Measurements from ENCODE around the gene KLHL41.

KLHL41 gene

GRCh38 chr2:169509298-169509885 lies at the start of gene KLHL41:
Gene KLHL41, plus strand, starts transcription at chr2:169509702. Its CDS starts 77 bp downstream, at chr2:169509779.
- no peak for DNase-seq (ENCODE audit: low read depth, low spot score)

- DNase-seq (ENCODE audit: low read depth, low spot score) = no peak
Observed at GRCh38 chr2:169461143-169461542, 48.4 kb upstream of the KLHL41 start.

DNA sequence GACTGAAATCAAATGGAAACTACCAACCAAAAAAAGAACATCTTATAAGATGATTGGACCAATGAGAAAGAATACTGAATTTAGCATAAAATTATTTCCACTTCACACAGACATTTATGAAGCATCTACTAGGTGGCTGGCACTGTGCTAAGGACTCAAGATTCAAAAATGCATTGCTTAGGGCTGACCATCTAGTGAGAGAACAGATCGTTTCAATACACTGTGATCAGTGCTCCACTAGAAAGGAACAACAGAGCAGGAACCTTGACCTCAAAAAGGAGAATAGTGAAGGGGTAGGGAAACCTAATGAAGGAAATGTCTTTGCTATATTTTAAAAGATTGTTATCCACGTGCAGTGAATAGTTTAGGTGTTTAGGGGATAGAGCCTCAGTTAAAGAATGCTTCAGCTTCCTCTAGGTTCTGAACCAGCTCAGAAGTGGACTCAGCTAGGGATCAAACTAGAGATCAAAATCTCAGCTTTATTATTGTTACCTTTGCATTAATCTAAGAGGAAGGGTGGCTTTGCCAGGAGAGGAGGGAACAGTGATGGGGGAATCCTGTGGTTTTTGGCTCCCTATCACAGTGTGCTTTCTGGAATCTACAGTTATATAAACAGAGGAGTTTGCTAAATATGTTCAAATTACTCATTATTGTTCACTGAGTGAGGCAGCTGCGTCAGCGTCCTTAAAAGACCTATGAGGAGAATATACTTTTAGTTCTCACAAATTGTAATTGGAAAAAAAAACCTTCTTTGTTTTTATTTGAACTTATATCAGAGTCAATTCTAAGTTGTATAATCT lies 46.4 kb upstream of the KLHL41 start:
- peak; percentile 79 for DNase-seq (ENCODE audit: low read depth, low spot score)

DNA sequence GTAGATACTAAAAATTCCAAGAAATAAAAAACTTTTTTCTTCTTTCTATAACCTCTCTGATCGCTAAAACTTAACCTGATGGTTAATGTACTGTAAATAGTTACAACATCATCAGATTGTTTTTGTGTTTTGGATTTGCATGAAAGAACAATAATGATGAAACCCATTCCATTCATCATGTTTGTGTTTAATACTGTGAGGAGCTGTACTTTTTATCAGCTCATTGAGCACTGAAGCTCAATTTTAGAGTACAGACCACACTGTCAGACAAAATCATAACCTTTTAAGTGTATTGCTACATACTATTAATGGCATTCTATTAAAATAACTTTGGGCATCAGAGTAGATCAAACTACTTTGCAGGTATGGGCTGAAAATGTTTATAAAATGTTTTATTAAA lies 45.0 kb upstream of the KLHL41 start:
- no peak for DNase-seq (ENCODE audit: low read depth, low spot score)

GRCh38 chr2:169464882-169465281 lies 44.6 kb upstream of the KLHL41 start:
- DNase-seq (ENCODE audit: low read depth, low spot score) = no peak

DNA sequence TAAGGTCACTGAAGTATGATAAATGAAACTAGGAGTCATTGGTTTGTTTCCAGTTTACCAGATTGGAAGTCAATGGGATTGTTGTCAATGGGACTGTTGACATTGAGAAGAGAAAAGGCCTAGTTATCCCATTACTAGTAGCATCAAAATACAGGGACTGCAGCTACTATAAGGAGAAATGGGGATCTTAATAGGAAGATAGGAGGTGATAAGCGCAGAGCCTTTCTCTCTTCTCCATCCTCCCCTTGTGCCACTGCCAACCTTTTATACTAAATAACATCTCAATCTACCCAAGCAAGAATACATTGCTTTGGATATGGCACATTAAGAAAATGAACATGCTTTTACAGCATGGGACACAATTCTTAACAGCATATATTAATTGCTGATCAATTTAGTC lies 40.7 kb upstream of the KLHL41 start:
- DNase-seq (ENCODE audit: low read depth, low spot score) = no peak

GRCh38 chr2:169469952-169470572 lies 39.4 kb upstream of the KLHL41 start:
- DNase-seq (ENCODE audit: low read depth, low spot score) = no peak

DNA sequence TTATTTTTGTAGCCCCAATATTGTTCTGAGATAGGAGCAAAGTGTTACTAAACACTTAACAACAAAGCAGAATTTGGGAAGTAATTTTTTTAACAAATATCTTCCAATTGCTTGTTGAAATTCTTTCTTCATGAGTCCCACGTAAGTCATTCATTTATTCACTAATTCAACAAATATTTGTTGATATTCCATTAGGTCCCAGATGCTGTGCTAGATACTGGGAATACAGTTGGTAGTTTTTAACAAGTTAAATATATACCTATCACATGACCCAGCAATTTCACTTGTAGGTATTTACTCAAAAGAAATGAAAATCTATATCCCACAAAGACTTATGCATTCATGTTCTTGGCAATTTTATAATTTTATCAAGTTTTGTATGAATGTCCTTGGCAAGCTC lies 37.3 kb upstream of the KLHL41 start:
- no peak for DNase-seq (ENCODE audit: low read depth, low spot score)

GRCh38 chr2:169476459-169476858 lies 33.0 kb upstream of the KLHL41 start:
- DNase-seq (ENCODE audit: low read depth, low spot score) = no peak

GRCh38 chr2:169478339-169478738 lies 31.2 kb upstream of the KLHL41 start:
- DNase-seq (ENCODE audit: low read depth, low spot score) = no peak

DNA sequence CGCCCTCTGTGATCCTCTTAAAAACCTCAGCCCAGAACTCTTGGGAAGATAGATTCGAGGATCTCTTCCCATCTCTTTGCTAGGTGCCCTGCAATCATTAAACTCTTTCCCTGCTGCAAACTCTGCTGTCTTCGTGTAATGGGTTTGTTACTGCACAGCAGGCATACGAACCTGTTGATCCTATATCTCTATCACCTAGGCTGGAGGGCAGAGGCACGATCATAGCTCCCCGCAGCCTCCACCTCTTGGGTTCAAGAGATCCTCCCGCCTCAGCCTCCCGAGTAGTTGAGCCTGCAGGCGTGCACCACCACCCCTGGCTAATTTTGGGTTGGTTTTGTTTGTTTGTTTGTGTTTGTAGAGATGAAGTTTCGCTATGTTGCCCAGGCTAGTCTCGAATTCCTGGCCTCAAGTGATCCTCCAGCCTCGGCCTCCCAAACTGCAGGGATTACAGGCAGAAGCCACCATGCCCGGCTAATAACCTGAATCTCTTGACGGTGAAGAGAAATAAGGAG lies 30.7 kb upstream of the KLHL41 start:
- no peak for DNase-seq (ENCODE audit: low read depth, low spot score)

DNA sequence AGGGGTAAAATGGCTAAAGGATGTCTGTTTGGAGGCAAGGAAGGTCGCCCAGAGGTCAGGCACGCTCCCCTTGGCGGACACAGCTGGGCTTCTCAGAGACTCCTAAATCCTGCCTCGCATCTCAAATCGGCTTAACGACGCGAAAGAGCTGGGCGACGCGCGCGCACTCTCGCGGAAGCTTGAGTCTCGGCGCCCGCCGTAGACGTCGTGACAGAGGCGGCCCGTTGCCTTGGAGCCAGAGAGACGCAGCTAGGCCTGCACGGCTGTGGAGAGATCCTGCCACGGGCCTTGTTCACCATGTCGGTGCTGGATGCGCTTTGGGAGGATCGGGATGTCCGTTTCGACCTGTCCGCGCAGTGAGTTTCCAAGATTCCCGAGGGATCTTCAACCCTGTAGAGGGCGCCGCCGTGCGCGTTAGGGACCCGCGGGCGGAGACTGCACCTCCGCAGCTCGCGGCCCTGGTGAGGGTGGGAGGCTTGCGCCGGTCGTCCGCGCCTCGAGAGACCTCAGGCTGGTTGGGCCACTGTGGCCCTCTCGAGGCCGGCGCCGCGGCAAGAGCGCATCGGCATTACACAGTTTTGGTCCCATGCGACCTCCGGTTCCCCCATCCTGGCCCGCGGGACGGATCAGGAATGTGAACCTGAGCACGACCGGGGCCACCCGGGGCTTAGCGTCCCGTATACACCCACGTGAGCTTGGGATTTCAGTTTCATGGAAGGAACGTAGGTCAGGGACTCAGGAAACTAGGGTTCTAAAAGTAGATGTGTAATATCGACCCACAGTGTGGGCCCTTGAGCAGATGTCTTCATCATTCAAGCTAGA lies 30.0 kb upstream of the KLHL41 start, which contains the start of gene BBS5:
Gene BBS5 (plus strand): TSS at position 238 of the 822 bp plus-strand sequence. CDS start 60 bp downstream, at position 298.
- DNase-seq (ENCODE audit: low read depth, low spot score) = peak; percentile 63

DNA sequence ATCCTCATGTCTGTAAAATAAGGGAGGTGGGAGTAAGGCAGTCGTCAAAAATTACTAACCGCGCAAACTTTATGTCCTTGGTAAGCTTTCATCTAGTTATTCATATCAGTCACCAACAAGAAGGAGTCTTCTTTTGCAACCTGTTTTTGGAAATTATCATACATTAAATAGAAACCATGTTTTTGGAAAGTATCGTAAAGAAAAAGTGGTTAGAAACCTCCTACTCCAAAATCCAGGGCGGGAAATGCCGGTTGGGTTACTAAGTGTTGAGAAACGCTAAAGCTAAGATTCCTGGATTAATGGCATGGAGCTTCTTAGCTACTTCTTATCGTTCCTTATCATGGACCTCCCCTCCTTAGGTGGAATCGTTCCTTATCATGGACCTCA lies 29.4 kb upstream of the KLHL41 start:
- DNase-seq (ENCODE audit: low read depth, low spot score) = no peak

DNA sequence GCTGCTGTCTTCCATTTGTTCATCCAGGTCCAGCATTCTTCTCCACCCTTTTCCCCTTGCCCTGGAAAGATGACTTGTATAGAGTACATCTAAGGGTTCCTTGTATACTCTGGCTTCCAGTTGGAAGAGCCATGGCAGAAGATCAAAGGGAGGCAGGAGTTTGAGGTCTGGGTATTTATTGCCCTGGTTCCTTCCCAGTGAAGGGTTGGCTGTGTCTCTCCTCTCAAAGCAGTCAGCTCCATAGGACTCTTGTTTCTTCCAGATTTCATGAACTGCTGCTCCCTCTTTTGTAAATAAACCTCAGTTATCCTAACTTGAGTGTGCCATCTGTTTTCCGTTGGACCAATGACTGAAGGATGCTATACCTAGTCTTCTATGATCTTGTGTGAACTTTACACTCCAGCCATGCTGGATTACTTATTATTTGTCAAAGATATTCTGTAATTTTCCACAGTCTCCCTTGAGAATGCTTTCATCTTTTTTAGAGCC lies 23.8 kb upstream of the KLHL41 start:
- DNase-seq (ENCODE audit: low read depth, low spot score) = no peak

DNA sequence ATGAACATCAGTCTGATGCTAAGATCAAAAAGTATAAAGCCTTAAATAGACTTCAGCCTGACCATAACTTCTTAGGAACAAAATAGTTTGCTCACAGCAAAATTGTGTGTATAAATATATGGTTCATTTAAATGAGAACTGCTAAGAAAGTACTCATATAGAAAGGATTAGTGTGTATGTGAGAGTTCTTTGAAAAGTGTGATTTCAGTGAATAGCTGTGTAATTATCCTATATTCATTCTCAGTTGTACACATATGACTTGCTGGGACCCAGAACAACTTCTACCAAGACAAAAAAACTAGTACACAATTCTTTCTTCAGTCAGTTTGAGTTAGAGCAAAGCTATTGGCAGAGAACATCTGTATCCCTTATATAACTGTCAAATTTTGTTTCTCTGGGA lies 23.0 kb upstream of the KLHL41 start:
- DNase-seq (ENCODE audit: low read depth, low spot score) = no peak

DNA sequence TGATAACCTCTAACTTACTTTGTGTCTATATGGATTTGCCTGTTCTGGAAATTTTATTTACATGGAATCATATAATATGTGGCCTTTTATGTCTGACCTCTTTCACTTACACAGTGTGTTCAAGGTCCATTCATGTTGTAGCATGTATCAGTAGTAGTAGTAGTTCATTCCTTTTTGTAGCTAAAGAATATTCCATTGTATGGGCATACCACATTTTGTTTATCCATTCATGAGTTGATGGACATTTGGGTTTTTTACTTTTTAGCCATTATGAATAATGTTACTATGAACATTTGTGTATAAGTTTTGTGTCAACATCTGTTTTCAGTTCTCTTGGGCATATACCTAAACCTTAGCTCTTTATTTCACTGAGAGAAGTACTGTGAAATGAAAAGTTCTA lies 18.7 kb upstream of the KLHL41 start:
- DNase-seq (ENCODE audit: low read depth, low spot score) = no peak

DNA sequence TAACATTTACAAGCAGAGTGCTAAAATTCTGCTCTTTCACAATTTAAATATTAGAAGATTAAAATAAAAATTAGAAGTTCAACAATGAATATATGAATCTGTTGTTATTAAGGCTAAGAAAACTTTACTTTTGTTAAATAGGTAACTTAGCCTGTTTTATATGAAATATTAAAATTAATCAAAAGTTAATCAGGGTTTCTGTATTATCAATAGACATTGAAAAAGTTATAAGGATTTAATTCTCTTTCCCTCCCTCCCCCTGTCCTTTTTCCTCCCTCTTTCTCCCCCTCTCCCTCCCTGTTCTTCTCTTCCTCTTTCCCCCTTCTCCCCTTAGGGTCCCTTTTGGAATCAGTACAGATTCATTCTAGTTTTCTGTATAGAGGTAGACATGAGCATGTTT lies 18.1 kb upstream of the KLHL41 start:
- DNase-seq (ENCODE audit: low read depth, low spot score) = no peak

DNA sequence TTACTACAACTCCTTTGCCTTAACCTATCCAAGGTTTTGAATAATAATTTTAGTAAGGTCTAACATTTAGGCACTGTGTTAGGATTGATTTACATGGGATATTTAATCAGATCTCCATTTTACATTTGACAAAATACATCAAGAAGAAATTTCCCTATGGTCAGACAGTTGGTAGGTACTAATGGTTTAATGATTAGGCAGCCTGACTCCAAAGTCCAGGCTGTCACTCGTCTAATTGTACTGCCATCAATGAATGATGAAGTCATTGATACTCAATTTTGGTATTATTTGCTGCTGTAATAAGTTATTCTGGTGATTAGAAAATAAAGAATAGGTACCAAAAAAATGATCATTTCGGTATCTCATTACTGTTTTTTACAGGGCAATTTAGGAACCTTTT lies 16.1 kb upstream of the KLHL41 start:
- no peak for DNase-seq (ENCODE audit: low read depth, low spot score)

GRCh38 chr2:169495310-169495928 lies 14.1 kb upstream of the KLHL41 start:
- no peak for DNase-seq (ENCODE audit: low read depth, low spot score)

- no peak for DNase-seq (ENCODE audit: low read depth, low spot score)
Observed at GRCh38 chr2:169504651-169505050, 4.9 kb upstream of the KLHL41 start.

GRCh38 chr2:169507698-169508097 lies 1.8 kb upstream of the KLHL41 start:
- no peak for DNase-seq (ENCODE audit: low read depth, low spot score)
